GM15510 (cell line): ENCODE results near the gene PPT1.

ENCODE experiments used
- POLR2A ChIP-seq: IDR thresholded peaks from 3 replicates; pipeline ENCODE4 v1.6.1; 2011; ENCODE audit warnings: borderline replicate concordance; ENCODE audit not compliant: insufficient read length; ENCODE audit errors: extremely low read depth

The PPT1 gene

DNA sequence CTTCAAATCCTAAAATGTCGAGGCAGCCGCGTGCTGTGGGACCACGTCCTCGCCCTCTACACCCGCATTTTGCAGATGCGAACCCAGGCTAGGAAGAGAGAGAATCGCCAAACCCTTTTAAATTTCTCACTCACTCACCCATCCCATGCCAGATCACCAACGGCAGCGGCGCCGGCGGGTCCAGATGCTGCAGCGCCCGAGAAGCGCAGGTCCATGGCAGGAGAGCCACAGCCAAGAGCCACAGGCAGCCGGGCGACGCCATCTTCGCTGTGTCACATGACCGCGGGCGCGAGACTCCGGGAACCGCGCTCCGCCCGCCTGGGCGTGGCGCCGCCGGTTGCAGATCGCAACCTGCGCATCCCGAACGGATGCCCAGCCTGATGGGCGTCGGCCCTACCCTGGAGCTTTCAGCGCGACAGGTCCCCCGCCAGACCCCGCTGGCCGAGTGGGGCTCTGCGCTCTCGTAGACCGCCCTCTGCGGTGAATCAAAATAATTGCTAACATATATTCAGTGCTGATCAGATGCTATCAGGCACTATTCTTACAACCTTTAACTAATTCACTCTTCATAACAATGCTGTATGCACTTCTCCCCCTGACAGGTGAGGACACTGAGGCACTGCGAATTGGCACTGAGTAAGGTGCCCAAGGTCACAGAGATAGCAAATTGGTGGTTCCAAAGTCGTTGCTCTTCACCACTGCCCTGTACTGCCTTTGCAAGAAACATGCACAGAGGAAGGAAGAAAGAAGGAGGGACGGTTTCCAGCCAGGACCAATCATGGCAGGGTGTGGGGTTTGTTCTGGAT is at the start of gene PPT1:
TSS of gene PPT1 (minus strand) at position 276 of the 806 bp plus-strand sequence. CDS start at position 262, 14 bp downstream.
- TF ChIP-seq POLR2A, result peak; percentile 80

DNA sequence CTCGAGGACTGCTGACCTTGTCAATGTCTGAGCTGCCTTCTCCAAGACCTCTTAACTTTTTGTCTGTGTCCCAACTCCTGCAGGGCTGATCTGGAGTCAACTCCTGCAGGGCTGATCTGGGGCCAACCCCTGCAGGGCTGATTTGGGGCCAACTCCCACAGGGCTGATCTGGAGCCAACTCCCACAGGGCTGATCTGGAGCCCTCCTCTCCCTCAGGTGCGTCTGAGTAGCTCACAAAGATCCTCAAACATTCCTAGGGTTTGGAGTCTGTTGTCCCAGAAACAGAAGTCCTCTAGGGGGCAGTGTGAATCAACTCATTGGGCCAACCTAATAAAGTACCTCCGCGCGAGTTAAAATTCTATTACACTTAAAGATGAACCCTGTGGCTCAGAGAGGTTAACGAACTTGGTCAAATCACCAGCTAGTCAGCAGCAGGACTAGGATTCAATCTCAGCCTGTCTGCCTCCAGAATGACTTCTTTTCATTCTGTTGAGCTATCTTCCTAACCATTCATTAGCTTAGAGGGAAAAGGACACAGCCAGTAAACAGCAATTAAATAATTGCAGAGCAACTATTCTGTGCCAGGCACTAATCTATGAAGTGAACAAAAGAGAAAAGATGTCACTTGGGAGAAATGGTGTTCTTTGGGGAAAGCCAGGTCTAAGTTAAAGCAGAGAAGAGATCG is 47.0 kb upstream of the PPT1 start:
- no peak for TF ChIP-seq POLR2A

DNA sequence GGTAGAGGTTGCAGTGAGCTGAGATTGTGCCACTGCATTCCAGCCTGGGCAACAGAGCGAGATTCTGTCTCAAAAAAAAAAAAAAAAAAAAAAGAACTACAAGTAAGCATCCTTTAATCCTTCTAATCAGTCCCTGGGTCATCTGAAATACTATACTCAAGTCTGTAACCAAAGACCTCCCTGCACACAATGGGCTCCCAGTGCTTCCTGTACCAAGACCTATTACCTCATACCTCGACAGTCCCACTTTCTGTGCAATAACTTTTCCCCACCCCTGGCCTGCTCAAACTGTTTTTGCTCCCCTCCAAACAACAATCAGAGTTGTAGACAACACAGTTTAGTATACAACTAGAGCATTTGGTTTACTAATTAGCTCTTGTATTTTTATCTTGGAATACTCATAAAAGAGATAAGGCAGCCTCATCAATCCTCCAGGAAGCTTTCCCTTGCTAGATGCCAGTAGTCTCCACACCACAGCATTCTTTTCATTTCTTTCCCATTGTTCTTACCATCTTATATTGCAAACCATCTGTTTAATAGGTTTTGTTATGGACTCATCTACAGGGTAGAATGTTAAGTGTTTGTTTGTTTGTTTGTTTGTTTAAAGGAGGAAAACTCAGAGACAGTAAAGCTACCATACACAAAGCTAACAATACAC is 45.0 kb upstream of the PPT1 start:
- no peak for TF ChIP-seq POLR2A

DNA sequence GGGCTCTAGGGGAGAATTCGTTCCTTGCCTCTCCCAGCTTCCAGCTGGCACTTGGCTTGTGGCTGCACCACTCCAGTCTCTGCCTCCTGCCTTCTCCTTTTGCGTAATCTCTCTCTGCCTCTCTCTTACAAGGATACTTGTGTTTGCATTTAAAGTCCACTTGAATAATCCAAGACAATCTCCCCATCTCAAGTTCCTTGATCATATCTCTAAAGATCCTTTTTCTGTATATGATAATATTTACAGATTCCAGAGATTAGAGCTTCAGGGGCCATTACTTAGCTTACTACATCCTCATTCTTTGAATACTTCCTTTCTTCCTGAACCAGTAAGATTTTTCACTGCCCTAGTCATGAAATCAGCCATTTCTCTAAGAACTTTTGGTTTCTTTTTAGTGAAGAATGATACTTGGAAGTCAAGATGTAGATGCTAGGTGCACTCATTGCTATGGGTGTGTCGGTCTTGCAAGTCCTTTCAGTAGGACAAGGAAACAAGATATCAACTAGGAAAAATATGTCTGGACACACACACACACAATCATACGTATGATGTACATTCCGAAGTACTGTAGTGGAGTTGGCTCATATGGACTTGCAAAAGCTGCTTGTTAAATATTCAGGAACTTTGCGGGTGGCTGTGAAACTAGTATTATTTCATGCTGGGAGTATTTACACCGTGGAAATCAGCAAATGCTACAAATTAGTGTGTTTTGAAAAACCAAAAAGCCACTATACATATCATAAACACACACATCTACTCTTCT is 43.3 kb upstream of the PPT1 start:
- TF ChIP-seq POLR2A, result no peak

DNA sequence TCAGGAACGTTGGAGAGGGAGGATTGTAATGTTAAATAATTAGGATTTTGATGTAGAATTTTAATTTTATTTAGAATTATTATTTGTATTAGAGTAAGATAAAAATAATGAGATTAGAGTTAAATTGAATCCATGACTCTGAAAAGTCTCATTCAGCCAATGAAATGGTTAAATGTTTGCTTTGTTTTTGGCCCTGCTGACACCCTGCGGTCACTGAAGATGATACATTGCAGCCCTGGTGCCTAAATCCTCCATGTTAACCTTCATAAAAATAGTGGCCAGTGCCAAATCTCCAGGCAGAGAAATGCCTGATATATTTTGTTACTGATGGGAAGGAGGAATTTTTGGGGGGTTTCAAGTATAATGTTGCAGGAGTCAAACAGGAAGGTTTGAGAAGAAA is 36.8 kb upstream of the PPT1 start:
- no peak for TF ChIP-seq POLR2A

DNA sequence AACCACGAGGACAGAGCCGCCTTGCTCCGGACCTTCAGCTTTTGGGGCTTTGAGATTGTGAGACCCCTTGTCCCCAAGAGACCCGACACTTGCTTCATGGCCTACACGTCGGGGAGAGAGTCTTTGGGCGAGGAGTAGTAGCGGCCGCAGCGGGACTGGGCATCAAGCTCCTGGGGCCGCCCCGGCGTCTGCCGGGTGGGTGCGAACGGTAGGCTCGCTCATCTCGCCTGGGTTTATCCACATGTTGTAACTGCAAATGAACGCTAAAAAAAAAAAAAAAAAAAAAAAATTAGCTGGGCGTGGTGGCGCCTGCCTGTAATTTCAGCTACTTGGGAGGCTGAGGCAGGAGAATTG is 36.2 kb upstream of the PPT1 start:
- TF ChIP-seq POLR2A, result no peak

DNA sequence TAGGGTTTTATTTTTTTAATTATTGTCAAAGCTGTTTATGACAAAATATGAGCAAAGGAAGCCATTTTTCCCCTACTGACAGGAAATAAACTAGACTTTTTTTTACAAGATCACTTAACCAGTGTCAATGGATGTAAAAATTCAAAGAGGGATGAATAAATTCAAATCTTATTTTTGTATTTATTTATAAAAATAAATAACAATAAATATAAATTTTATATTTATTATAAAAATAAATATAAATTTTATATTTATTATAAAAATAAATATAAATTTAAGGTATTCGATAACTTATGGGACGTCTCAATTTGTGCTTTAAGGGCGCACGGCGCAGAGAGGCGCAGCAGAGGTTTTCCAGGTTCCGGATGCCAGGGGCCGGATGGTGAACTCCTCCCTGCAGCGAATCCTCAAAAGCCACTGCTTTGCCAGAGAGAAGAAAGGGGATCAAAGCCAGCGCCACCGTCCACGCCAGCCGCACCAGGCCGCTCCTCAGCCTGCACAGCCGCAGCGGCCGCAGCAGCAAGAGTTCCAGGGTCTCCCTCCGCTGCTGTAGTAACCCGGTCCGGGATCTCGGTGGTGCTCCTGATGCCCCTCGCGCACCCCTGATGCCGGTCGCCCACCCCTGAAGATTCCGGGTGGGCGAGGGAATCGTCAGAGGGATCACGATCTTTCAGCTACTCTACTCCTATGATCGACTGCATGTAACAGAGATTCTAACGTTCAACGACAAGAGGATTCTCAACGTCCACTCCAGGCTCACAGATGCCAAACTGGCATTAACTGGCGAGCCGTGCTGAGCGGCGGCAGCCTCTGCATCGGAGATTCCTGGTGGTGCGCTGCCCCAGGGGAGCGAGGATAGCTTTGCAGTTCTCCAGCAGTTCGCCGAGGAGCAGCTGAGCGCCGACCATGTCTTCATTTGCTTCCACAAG is 35.6 kb upstream of the PPT1 start:
- no peak for TF ChIP-seq POLR2A

DNA sequence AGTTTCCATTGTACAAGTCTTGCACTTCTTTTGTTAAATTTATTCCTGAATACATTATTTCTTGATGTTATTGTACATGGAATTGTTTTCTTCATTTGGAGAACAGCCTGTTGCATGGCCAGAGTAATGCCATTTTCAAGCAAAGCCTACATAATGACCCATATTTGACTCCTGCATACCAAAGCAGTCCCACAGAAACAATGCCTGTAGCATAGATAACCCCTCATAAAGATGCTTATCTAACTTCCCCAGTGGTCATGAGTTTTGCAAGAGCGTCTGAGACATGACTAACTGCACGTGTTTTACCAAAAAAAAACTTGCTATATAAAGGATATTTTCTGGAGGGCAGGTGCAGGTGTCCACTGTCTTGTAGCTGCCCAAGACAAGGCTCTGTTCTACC is 33.8 kb upstream of the PPT1 start:
- no peak for TF ChIP-seq POLR2A

DNA sequence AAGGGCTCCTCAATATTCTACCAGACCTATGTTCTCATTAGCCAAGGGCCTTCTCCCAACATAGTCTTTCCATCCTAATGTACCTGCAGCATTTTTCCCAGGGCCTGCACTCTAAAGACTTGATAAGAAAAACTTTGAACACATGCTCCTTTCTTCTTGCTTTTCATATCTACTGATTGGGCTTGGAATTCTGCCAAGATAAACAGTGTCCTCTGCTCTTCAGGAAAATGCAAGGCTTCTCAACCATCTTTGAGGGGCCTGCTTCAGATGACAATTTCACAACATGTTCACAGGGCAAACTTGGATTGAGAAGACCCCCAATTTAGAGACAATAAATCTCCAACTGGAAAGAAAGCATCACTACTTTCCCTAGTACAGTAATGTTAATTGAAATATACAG is 25.8 kb upstream of the PPT1 start:
- no peak for TF ChIP-seq POLR2A

DNA sequence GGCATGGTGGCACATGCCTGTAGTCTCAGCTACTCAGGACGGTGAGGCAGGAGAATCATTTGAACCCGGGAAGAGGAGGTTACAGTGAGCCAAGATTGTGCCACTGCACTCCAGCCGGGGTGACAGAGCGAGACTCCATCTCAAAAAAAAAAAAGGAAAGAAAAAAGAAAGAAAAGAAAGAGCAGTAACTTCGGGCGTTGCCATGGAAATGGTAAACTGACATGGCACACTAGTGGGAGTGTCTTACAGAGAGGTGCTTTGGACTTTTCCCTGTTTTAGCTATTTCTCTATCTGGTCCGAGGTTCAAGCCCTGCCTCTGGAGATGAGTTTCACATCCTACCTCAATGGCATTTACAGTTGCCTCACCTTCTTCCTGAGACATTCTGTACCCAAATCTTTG is 23.1 kb upstream of the PPT1 start:
- TF ChIP-seq POLR2A, result no peak

DNA sequence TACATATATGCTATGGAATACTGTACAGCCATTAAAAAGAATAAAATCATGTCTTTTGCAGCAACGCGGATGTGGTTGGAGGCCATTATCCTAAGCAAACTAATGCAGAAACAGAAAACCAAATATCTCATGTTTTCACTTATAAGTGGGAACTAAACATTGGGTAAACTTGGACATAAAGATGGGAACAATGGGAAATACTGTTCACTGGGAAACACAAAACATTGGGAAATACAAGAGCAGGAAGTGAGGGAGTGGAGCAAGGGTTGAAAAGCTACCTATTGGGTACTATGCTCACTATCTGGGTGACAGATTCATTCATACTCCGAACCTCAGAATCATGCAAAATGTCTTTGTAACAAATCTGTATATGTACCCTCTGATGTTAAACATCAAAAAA is 17.3 kb upstream of the PPT1 start:
- no peak for TF ChIP-seq POLR2A

DNA sequence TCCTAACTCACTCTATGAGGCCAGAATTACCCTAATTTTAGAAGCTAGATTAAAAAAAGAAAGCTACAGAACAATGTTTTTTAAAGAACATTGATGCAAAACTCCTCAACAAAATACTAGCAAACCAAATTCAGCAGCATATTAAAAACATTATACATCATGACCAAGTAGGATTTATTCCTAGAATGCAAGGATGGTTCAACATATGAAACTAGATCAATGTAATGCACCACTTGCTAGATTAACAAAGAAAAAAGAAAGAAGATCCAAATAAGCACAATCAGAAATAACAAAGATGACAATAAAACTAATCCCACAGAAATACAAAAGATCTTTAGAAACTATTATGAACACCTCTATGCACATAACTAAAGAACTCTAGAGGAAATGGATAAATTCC is 13.3 kb upstream of the PPT1 start:
- no peak for TF ChIP-seq POLR2A

DNA sequence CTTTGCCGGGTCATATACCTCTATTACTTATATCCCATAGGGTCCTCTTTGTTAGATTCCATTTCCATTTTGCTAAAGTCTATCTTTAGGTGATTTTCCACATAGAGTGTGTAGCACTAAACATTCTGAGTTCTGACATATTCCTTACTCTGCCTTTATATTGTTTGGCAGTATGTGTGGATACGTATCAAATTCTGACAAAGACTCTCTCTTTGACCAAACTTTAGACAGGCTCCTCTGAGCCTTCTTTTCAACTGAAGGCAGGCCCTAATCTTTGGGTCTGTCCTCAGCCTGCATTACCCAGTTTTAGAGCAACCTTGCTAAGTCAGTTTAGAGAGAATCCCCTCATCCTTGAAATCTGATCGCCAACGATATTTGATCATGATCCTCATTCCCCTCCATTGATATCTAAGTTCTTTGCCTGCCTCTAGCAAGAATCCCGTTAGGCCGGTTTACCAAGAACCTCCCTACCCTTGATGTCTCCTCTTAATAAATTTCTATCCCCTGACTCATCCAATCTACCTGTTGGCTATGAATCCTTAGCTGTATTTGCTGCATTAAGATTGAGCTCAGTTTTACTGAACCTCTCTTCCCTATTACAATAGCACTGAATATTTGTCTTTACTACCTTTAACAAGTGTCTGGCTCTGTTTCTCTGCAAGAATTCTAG is 10.4 kb upstream of the PPT1 start:
- TF ChIP-seq POLR2A, result no peak

DNA sequence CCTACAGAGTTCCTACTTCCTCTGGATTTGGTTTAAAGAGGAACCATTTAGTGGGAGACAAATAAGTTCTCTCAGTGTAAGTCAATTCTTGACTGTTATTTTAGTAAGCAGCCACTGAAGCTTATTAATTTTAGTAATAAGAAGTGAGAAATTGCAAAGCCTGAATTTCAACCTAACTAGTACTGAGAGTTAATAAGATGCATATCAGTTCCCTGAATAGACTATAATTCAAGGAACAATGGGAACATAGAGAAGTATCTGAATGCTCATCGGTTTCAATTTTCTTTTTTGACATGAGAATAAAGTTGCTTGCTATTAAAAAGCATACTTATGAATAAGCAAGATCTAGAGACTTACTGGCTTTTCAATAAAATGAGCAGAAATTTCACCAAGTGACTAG is 8.0 kb upstream of the PPT1 start:
- TF ChIP-seq POLR2A, result no peak

DNA sequence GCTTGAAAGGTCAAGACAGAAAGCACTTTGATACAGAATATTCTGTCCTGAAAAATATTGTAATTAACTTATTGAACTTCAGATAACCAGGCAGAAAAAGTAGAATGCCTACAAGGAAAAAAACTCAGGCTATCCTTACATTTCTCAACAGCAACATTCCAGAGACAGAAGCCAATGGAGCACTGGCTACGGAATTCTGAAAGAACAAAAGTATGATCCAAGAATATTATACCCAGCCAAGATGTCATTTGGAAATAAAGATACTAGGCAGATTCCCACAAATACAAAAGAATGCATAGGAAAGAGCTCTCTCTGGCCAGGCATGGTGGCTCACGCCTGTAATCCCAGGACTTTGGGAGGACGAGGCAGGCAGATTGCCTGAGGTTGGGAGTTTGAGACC is 5.8 kb upstream of the PPT1 start:
- no peak for TF ChIP-seq POLR2A
